COLO668 (cell line): ENCODE data around the gene NPY2R.

Experiments
- DNase-seq: peaks from one replicate; lab custom pipeline; 2025; ENCODE audit not compliant: unreplicated experiment; lab: John Stamatoyannopoulos, UW

The NPY2R gene, protein sequence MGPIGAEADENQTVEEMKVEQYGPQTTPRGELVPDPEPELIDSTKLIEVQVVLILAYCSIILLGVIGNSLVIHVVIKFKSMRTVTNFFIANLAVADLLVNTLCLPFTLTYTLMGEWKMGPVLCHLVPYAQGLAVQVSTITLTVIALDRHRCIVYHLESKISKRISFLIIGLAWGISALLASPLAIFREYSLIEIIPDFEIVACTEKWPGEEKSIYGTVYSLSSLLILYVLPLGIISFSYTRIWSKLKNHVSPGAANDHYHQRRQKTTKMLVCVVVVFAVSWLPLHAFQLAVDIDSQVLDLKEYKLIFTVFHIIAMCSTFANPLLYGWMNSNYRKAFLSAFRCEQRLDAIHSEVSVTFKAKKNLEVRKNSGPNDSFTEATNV

GRCh38 chr4:155208258-155209054 is at the start of gene NPY2R:
Gene NPY2R (plus strand): TSS chr4:155208636. CDS start chr4:155213940, 5,304 bp downstream.
- no peak for DNase-seq

DNA sequence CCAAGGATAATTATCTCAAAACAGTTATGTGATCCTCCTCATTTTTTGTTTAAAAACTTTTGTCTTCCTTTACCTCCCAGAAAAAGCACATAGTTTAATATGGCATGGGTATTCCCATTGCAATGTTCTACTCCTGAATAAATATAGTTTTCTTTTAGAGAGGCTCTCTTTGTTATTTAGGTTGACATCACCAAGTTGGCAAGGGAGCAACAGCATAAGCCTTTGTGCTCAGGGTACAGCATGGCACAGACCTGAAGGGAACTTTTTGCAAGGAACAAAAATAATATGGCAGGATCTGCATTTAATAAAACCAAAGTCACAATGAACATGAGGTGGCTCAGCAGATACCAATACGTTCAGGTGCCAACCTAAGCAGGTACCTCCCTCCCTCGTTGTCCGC is 47.1 kb upstream of the NPY2R start:
- DNase-seq = no peak

GRCh38 chr4:155164718-155165117 is 43.7 kb upstream of the NPY2R start:
- no peak for DNase-seq

DNA sequence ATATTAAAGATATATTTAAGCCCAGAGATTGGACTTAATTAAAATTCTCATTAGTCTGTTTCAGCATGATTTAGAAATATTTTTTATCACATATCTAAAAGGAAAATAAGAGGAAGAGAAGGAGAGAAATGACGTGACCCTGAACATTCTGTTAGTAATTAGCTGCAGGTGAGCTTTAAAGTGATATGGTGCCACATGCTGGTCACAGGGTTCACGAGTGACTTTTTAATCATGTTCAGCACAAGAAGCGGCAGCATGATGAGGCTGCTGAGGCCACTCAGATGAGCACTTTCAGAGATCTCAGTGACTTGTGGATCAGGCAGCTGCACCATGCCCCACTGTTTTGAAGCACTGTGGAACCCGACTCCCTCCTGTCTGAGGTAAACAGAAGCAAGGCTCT is 37.9 kb upstream of the NPY2R start:
- DNase-seq = no peak

DNA sequence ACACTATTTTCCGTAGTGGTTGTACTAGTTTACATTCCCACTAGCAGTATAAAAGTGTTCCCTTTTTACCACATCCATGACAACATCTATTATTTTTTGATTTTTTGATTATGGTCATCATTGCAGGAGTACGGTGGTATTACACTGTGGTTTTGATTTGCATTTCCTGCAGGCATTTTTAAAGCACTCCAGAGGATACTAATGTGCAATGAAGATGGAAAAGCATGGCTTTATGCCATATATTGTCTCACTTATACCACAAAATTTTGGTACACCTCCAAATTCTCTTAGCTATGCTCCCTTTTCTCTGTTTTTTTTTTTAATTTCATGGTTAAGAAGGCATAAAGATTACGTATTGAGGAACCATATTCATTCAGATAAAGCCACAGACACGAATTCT is 35.1 kb upstream of the NPY2R start:
- DNase-seq = no peak

DNA sequence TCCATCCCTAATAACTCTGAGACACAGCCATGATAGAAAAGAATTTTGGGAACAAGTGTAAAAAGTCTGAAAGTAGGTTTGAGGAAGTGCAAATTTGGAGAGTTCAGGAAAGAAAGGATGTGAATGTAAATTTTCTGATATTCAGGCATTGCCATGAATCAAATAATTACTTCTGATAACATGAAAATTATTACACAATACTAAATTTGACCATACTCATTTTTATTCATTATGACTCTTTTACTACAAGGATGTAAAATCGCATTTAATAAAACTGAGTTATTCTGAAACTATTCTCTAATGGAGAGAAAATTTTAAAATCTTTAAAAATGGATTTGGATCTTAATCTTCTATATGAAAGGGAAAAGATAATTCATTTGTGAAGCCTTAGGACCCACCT is 33.8 kb upstream of the NPY2R start:
- DNase-seq = no peak

- DNase-seq = no peak
Observed at GRCh38 chr4:155179216-155179615, 29.2 kb upstream of the NPY2R start.

DNA sequence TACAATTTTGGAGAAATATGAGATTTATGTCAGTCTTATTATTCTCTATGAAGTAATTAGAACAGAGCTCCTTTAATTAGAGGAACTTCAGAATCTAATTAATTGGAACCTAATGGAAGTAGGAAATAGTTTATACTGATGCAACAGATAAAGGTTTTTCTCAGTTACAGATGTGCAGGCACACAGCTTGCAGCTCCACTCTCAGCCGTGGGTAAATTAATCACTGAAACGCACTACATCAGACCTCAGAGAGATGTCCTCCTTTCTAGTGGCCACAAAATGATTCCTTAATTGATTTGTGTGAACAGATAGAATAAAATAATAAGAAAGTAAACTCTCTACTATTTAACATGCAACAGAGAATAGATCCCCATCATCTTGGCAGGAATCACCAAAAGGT is 21.5 kb upstream of the NPY2R start:
- DNase-seq = no peak

- DNase-seq = no peak
Observed at GRCh38 chr4:155187989-155188388, 20.4 kb upstream of the NPY2R start.

DNA sequence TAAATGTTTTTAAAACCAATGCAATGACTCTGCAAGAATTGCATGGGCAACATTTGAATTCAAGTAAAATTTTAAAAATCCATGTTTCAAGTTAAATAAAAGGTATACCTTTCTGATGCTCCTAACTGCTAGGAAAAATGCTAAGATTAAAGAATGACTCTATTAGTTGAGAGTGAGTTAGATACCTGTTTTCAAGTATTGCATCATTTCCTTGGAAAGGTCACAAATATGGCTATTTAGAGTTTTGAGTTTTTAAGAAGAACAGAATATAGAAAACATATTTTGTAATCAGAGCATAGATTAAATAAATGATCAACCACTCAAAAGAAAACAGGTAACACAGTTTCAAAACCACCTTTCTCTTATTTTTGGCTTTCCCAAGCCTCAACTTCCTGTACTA is 18.3 kb upstream of the NPY2R start:
- no peak for DNase-seq

DNA sequence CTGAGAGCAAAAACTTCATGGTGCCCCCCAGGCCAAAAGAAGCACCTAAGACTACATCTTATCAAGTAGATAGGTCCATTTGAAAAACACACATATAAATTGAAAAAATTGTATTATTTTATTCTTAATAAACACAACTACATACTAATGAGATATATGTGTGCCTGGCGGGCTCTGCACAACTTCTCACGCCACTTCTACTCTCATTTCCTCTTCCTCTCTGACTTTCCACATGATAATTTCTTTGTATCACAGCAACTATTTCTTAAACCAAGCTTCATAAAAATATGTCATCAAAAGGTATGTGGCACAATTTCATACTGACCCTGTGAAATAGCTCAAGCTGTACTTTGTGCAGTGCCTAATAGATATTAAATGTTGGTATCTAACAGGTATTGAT is 10.7 kb upstream of the NPY2R start:
- DNase-seq = no peak

DNA sequence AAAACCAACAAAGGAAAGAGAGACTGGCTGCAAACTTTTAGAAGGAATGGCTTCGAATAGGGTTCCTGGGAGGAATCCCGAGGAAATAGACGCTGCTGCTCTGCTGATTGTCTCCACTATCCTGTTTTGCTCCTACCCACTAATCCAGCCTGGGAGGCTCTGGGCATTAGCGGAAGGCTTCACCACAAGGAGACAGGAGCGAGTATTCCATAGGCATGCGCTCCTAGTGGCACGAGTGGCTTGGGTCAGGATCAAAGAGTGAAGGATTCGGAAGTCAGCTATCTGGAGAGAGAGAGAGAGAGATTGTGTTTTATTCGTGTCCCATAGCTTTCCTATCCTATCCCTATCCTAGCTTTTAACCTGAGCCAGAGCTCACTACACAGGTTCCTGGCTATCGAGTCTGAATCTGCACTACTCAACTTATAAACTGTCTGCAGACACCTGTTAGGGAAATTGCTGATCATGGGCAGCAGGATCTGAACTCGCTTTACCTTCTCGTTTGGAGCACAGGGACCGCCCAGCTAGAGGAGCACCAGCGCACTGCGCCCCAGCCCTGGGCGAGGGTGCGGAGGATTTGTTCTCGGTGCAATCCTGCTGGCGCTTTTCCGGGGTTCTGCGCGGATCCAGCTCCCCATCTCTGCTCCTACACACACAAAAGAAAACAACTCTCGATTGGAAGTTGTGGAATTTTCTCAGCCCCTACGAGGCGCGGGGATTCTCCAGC is 740 bp upstream of the NPY2R start:
- DNase-seq = no peak

DNA sequence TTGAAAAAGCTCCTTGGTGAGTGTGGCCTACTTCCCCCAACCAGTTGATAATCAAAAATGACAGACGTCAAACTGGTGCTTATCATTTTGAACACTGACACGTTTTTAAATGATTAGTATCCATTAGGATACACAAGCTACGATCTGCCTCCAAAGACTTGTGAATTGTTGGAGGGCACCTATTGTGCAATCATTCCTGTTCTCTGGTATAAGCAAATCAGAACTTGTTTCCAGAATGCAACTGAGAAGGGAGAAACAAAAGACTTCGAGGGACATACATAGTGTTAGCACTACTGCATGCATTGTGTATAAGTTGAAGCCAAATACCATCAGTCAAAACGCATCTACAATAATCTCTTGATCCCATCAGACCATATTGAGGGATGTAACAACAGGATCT is 11.6 kb downstream of the NPY2R start:
- DNase-seq = no peak

DNA sequence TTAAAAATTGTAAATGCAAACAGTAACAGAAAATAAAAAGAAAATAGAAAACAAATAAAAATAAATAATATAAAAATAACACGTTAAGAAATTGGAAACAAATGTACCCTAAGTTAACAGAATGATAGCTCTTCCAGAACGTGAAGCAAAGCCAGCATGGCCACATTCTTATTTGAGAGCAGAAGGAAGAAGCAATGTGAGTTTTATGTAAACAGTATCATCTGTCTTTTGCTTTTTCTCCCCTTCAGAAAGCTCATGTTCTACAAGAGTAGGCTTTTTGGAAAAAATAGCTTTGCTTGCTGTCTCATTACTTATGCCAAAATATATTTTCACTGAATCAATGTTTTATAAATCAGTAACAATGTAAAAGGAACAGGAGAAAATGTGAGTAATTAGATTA is 18.7 kb downstream of the NPY2R start:
- no peak for DNase-seq

DNA sequence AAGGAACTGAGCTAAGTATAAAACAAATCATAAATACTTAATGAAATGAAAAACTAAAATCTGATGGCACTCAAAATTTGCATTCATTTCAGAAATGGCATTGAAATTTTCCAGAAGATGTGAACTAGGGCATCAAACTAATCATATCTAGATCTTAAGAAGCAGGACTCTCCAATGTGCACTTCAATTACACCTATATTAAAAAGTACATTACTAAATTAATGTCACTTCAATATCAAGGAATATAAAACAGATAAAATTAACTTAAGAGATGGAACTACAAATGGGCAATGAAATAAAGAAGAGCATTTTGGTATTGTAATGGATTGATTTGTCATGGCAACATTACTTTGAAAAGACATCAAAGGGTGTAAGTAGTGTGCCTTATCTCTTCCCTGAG is 20.3 kb downstream of the NPY2R start:
- DNase-seq = no peak

DNA sequence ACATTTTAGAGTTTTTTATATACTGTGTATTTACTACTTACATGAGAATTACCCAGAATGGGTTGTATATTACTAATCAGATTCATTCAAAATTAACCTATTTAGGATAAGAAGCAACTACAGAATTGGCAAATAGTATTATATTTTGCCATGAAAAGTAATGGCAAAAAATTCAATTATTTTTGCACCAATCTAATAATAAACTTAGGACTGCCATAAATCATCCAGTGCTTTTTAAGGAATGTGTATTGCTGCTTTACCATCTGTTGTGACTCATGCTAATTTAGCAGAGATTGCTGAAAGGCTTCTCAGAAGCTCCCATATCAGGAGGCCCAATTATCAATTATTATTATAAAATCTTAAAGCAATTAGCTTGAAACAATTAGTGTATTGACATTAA is 24.0 kb downstream of the NPY2R start:
- no peak for DNase-seq

DNA sequence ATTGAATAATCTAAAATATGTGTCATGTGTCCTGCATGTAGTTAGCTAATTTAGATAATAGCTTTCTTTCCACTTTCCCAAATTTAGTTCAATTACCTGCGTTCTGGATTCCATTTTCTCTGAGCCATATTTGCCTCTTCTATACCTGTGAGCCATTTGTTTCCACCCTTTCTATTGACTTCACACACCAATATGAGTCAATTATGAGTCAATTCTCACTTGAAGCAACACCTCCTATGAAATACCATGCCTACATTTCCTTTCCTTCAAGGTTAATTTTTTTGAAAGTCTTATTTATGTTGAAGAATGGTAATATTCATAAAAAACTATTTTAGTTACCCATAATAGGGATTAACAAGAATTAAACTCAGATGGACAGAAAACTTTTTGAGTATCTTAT is 25.8 kb downstream of the NPY2R start:
- DNase-seq = no peak

DNA sequence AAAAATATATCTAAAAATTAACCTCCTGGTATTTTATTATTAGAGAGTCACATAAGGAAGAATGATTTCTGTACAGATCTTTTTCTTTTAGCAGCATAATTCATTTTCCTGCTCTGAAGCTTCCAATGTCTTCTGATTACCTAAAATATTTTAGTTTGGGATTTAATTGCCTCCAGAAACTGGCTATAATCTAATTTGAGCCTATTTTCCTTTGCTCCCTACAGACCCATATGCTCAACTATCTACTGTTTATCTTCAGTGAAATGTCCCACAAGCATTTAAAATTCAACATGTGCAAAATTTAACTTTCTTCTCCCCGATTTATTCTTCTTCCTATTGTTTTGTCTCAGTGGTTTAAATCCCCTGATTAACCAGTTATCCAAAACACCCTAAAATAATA is 29.1 kb downstream of the NPY2R start:
- DNase-seq = no peak

DNA sequence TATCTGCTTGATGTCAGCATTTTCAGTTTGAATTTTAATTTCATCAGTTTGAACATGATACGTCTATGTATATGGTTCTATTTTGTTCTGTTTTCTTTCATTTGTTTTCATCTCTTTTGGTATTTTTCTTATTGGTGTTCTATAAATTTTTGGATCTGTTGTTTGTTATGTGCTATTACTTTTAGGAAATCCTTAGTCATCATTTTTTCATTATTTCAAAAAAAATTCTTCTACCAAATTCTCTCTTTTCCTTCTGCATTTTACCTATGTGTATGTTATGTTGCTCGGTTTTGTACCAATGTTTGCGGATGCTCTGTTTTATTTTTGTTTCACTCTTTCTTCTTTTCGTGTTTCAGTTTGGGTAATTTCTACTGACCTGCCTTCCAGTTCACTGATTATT is 32.8 kb downstream of the NPY2R start:
- no peak for DNase-seq

- no peak for DNase-seq
Observed at GRCh38 chr4:155241664-155242063, 33.2 kb downstream of the NPY2R start.

DNA sequence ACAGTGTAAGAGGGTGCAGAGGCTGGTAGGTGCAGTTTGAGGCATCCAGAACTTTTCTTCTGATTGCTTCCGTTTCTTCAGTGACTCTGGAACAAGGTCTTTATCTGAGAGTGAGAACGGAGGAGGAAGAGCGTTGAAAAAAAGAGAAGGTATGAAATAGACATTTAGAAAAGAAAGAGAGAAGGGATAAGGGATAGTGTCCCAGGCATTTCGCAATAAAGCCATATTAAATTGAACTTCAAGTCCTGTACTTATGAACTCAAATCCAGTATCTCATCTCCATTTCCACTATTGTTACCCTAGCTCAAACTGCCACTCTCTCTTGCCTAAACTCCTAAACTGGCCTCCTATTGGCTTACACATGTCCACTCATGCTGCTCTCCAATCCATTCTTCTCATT is 36.7 kb downstream of the NPY2R start:
- no peak for DNase-seq
